Gastroesophageal sphincter (tissue), 3 donors: ENCODE results near the gene MYADM.

Experiments used
- CTCF ChIP-seq, 4 experiments: fragments of 200-600 bp in 2 of 4; fragments of 450-650 bp in 2 of 4; sonication (generic) in 1 of 4; IDR thresholded peaks; one replicate each; pipeline ENCODE4 v1.5.1; 2017 to 2019; ENCODE audit warnings: antibody characterized with exemption in 4 of 4, mild to moderate bottlenecking in 2 of 4, moderate library complexity in 2 of 4
- POLR2A ChIP-seq, 2 donors: fragments of 450-650 bp; IDR thresholded peaks; one replicate each; pipeline ENCODE4 v1.6.1; 2017; ENCODE audit warnings: antibody characterized with exemption in 2 of 2, mild to moderate bottlenecking in 2 of 2, moderate library complexity in 1 of 2

GRCh38 chr19:53894707-53895106 lies 27.0 kb downstream of the MYADM start:
- no peak for TF ChIP-seq CTCF (IDR thresholded peaks at IDR 0.05)
- no peak for TF ChIP-seq POLR2A (IDR thresholded peaks at IDR 0.05)
